Ovary (tissue), 3 donors: ENCODE data around the gene DIP2C.

ENCODE experiments used
- CTCF ChIP-seq, 3 donors: fragments of 450-650 bp in 2 of 3; fragments of 200-600 bp in 1 of 3; IDR thresholded peaks; one replicate each; pipeline versions ENCODE4 v1.5.1 to v1.8.0; 2016 to 2022; ENCODE audit warnings: antibody characterized with exemption in 3 of 3, mild to moderate bottlenecking in 1 of 3
- EP300 ChIP-seq: sonication (generic); formaldehyde crosslinking; IDR thresholded peaks from one replicate; pipeline ENCODE4 v1.6.1; 2017; ENCODE audit warnings: antibody characterized with exemption
- POLR2A ChIP-seq: fragments of 450-650 bp; IDR thresholded peaks from one replicate; pipeline ENCODE4 v1.6.1; 2017; ENCODE audit warnings: antibody characterized with exemption, mild to moderate bottlenecking, moderate library complexity
- donor health status: DM: no; HTN: no; CAD: no.

DNA sequence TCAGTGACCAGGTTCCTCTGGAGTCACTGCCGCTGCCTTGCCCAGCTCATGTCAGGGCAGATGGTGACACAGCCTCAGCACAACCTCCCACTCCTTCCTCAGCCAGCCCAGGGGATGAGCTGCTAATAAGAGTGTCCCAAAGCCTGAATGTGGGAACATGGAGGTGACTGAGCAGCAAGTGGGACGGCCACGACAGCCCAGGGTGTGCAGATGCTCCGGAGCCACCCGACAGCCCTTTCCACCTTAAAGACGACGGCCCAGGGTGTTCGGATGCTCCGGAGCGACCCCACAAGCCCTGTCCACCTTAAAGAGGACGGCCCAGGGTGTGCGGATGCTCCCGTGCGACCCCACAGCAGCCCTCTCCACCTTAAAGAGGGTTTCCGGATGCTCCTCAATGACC is 89.2 kb downstream of the DIP2C start:
- TF ChIP-seq POLR2A, result no peak
- no peak for TF ChIP-seq CTCF (IDR thresholded peaks at IDR 0.05)
- TF ChIP-seq EP300, result no peak
